ENCODE measurements around the gene PCBD2.

The PCBD2 gene

DNA sequence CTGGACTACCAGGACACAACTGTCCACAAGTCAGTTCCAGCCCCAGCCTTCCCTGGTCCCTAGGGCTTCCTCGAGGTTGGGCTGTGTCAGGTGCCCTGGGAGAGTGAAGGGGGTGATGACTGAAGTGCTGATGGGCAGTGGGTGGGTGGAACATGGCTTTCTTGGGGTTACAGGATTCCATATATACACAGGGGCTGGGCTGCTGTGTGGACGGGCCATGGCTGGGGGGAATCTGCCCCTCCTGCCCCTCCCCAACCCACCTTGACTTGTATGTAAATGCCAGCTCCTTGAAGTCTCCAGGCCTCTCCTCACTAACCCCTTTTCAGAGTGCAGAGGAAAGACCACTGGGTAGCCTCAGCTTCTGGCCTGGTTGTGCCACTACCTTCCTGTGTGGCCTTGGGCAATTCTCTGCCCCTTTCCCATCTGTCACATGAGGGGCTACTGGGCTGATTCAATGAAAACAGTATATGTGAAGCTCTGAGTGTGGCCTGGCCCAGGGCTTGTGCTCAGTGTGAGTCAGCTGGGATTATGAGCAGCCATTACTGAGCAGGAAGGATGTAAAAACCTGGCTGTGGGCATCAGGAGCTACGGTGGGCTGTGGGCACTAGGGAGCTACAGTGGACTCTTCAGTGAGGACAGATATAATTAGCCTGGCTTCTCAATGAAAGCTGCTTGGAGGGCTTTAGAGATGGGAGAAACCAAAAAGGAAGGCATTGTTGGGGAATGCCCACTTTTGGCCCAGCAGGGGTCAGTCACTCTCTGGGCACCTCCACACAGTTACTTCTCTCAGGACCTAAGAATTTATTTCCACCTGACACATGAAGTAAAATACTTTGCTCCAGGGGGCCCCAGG is 105.8 kb downstream of the PCBD2 start:
- TF ChIP-seq NFRKB (IDR thresholded peaks at IDR 0.05) (no peak), L3MBTL2 (conservative IDR thresholded peaks at IDR 0.05) (no peak), TARDBP (IDR thresholded peaks at IDR 0.05) (no peak), SP1 (IDR thresholded peaks at IDR 0.05) (no peak), SUZ12 (IDR thresholded peaks at IDR 0.05) (no peak), FOXM1 (IDR thresholded peaks at IDR 0.05; ENCODE audit: borderline replicate concordance) (no peak), CTBP1 (IDR thresholded peaks at IDR 0.05; ENCODE audit: borderline replicate concordance) (no peak), FOXK2 (IDR thresholded peaks at IDR 0.05) (no peak)
- POLR2A ChIA-PET = no interaction called here
- DNase-seq (ENCODE audit: extremely low spot score) = no peak
- CTCF ChIA-PET = interaction anchor here (1.4 kb wide), 1 partner anchor 14 kb away, joined by 3 read pairs; no protein-coding TSS in a partner anchor

DNA sequence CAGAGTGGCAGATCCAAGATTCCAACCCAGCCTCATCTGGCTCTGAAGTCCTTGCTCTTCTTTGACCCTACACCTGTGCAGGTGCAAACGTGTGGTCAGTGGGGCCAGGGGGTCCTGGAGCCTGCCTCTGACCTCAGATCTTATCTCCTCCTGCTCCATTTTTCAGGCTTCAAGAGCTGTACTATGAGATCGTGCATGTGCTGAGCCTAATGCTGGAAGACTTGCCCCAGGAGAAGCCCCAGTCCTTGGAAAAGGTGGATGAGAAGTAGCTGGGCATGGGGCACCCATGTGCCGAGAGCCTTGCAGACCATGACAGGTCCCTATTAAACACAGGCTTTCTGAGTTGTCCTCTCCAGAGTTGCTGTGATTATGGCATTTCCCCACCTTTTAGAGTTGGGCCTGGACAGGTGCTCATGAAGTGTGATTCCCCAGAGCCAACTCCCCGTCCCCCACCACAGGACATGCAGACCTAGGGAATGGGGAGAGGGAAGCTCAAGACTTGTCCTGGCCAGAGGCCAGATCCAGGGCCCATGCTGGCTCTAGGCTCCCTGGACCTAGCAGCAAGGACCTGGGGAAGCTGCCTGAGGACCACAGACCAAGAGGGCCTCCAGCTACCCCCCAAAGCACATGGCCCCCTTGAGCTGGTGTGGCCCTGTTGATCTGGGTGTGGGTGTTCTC is 106.6 kb downstream of the PCBD2 start:
- ChIA-PET POLR2A (no interaction called here), CTCF (interaction anchor here (1.4 kb wide), 1 partner anchor 13 kb away, joined by 3 read pairs; no protein-coding TSS in a partner anchor)
- TF ChIP-seq SUZ12 (IDR thresholded peaks at IDR 0.05) = no peak
- no peak for TF ChIP-seq HDGF (IDR thresholded peaks at IDR 0.05; ENCODE audit: borderline replicate concordance)
- no peak for TF ChIP-seq LEF1 (IDR thresholded peaks at IDR 0.05; ENCODE audit: borderline replicate concordance)
- no peak for TF ChIP-seq L3MBTL2 (conservative IDR thresholded peaks at IDR 0.05)
- TF ChIP-seq, protein P1, sequence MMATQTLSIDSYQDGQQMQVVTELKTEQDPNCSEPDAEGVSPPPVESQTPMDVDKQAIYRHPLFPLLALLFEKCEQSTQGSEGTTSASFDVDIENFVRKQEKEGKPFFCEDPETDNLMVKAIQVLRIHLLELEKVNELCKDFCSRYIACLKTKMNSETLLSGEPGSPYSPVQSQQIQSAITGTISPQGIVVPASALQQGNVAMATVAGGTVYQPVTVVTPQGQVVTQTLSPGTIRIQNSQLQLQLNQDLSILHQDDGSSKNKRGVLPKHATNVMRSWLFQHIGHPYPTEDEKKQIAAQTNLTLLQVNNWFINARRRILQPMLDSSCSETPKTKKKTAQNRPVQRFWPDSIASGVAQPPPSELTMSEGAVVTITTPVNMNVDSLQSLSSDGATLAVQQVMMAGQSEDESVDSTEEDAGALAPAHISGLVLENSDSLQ (IDR thresholded peaks at IDR 0.05) = no peak
- TF ChIP-seq ARNT (IDR thresholded peaks at IDR 0.05) = no peak
- no peak for TF ChIP-seq FOXK2 (IDR thresholded peaks at IDR 0.05)
- TF ChIP-seq CTBP1 (IDR thresholded peaks at IDR 0.05; ENCODE audit: borderline replicate concordance) = no peak
- TF ChIP-seq NFRKB (IDR thresholded peaks at IDR 0.05) = no peak
- no peak for TF ChIP-seq ELF4 (IDR thresholded peaks at IDR 0.05)
- no peak for TF ChIP-seq FOXA1 (IDR thresholded peaks at IDR 0.05)
- TF ChIP-seq TARDBP (IDR thresholded peaks at IDR 0.05) = no peak
- TF ChIP-seq FOXM1 (IDR thresholded peaks at IDR 0.05; ENCODE audit: borderline replicate concordance) = no peak
- no peak for TF ChIP-seq SP1 (IDR thresholded peaks at IDR 0.05)
- no peak for TF ChIP-seq BHLHE40 (IDR thresholded peaks at IDR 0.05; ENCODE audit: borderline replicate concordance)
- no peak for TF ChIP-seq ZNF384 (IDR thresholded peaks at IDR 0.05)
- no peak for DNase-seq (ENCODE audit: extremely low spot score)

DNA sequence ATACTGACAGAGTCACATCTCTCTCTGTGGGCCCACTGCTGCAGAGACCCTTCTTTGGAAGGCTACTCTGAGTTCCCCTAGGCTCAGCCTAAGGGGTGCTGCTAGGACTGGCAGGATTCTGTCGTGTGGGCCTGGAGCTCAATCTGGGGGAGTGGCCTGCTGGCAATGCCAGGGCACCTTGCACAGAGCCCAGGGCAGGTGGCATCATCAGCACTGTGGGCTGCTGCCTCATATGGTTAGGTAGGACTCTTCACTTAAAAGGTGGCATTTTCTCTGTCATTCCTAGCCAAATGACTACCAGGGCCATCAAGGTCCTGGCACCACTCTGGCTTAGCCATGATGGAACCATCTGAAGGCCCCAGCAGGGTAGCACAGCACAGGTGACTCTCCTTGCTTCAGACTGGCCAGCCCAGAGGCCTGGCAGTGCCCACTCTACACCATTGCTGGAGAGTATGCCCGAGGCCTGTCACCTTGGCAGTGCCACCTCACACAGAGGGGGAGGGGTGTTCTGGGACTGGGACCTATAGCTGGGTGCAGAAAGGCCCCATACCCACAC is 107.2 kb downstream of the PCBD2 start:
- DNase-seq (ENCODE audit: extremely low spot score) = no peak
- TF ChIP-seq ELF4 (IDR thresholded peaks at IDR 0.05) = no peak
- no peak for TF ChIP-seq CTBP1 (IDR thresholded peaks at IDR 0.05; ENCODE audit: borderline replicate concordance)
- TF ChIP-seq ARNT (IDR thresholded peaks at IDR 0.05) = no peak
- TF ChIP-seq SUZ12 (IDR thresholded peaks at IDR 0.05) = no peak
- TF ChIP-seq L3MBTL2 (conservative IDR thresholded peaks at IDR 0.05) = no peak
- no peak for TF ChIP-seq NFRKB (IDR thresholded peaks at IDR 0.05)
- TF ChIP-seq ZNF384 (IDR thresholded peaks at IDR 0.05) = no peak
- no peak for TF ChIP-seq TARDBP (IDR thresholded peaks at IDR 0.05)
- TF ChIP-seq FOXK2 (IDR thresholded peaks at IDR 0.05) = no peak
- TF ChIP-seq, protein P1 (IDR thresholded peaks at IDR 0.05) = no peak
- TF ChIP-seq LEF1 (IDR thresholded peaks at IDR 0.05; ENCODE audit: borderline replicate concordance) = no peak
- no peak for TF ChIP-seq BHLHE40 (IDR thresholded peaks at IDR 0.05; ENCODE audit: borderline replicate concordance)
- TF ChIP-seq HDGF (IDR thresholded peaks at IDR 0.05; ENCODE audit: borderline replicate concordance) = no peak
- no peak for TF ChIP-seq FOXM1 (IDR thresholded peaks at IDR 0.05; ENCODE audit: borderline replicate concordance)
- POLR2A ChIA-PET = interaction anchor here (1.3 kb wide), 1 partner anchor 174 kb away, joined by 3 read pairs; no protein-coding TSS in a partner anchor
- CTCF ChIA-PET = interaction anchor here (0.6 kb wide), 1 partner anchor 109 kb away, joined by 3 read pairs; no protein-coding TSS in a partner anchor
